ENCODE results near the gene P2RY1.
"Not testable (repeated sequence)": the region's sequence is repeated elsewhere in the genome, so short reads cannot be mapped to it uniquely, and the experiment has no call there.

The P2RY1 gene

DNA sequence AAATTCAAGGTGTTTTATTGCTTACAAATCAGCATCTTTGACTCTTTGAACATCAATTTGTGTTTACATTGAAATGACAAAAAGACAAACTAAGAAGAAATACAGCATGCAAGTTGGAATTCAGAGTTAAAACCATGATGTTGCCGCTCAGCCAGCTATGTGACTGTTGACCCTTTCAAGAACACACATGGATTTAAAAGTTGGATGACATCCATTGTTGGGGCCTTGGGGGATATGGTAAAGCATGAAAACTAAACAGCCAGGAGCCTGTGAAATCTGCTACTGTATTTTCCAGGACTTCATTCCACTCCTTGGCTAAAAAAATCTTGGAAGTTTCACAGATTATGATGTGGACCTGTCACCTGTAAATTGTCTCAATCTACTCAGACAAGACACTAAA lies 4.6 kb downstream of the P2RY1 start:
- no peak for DNase-seq

DNA sequence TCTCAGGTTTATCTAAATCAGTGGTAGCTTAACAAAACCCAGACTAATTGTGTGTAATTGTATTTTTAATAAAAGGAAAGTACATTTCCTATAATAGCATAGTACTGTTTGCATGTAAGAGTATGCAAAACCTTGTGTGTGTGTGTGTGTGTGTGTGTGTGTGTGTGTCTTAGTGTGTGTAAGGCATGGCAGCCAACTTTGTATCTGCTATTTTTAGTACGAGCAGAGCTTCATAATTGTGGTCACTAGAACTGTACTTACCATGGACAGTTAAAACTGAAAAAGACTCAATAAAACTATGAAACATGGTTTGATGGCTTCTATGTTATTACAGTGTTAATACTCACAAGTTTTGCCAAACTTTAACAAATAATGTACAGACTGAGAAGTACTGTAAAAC lies 6.2 kb downstream of the P2RY1 start:
- DNase-seq, result no peak

DNA sequence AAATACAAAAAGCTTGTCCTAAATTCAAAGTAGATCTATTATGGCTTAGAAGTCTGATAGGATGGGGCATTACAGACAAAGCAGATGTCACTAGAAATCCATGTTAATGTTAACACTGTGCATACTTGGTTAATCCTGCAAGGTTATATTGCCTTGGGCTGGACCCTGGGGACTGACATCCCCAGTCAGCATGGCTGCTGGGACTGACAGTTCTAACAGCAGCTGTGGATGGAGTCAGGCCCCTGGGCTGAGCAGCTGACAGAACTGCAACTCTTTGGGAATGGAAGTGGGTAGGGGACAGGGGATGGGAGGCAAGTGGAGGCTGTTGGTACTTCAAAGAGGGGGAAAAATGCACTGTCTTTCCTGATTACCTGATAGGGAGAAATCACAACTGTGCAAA lies 7.5 kb downstream of the P2RY1 start:
- DNase-seq, result no peak

DNA sequence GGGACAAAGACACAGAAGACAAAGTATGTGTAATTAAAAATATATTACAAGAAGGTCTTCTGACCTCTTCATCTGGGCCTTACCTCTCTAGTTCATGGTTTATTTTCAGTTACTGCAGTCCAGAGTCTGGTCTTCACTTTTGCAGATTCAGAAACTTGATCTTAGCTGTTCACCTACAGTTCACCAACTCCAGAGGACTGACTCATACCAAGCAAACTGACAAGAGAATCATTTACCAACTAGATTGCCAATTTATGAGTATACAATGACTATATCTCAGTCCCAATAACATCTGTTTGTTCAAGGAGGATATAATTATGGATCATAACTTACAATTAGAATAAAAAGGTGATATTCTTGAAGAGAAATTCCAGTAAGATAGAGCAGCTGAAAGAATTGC lies 9.0 kb downstream of the P2RY1 start:
- no peak for DNase-seq

DNA sequence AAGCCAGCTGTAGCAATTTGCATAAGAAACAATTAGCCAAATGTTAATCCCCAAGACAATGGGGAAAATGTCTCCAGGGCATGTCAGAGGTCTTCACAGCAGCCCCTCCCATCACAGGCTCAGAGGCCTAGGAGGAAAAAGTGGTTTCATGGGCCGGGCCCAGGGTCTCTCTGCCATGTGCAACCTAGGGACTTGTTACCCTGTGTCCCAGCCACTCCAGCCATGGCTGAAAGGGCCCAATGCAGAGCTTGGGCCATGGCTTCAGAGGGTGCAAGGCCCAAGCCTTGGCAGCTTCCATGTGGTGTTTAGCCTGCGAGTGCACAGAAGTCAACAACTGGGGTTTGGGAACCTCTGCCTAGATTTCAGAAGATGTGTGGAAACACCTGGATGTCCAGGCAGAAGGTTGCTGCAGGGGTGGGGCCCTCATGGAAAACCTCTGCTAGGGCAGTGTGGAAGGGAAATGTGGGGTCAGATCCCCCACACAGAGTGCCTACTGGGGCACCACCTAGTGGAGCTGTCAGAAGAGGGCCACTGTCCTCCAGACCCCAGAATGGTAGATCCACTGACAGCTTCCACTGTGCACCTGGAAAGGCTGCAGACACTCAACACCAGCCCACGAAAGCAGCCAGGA lies 11.8 kb downstream of the P2RY1 start:
- DNase-seq, result not testable (repeated sequence)

DNA sequence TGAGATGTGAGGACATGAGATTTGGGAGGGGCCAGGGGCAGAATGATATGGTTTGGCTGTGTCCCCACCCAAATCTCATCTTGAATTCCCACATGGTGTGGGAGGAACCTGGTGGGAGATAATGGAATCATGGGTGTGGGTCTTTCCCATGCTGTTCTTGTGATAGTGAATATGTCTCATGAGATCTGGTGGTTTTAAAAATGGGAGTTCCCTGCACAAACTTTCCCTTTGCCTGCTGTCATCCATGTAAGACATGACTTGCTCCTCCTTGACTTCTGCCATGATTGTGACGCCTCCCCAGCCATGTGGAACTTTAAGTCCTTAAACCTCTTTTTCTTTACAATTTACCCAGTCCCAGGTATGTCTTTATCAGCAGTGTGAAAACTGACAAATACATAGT lies 12.7 kb downstream of the P2RY1 start:
- DNase-seq, result not testable (repeated sequence)

- no peak for DNase-seq
These were observed 15.2 kb downstream of the P2RY1 start for GRCh38 chr3:152849996-152850578.

DNA sequence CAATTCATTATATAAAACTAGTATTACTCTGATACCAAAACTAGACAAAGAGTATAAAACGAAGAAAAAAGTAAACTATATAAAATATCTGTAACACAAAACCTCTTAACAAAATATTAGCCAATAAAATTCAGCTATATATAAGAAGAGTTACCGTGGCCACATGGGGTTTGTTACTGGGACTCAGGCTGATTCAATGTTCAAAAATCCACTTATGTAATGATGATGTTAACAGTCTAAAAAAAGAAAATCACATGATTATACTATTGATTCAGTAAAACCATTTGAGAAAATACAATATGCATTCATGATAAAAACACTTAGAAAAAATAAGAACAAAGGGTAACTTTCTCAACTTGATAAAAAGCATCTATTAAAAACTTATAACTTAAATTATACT lies 18.3 kb downstream of the P2RY1 start:
- no peak for DNase-seq

DNA sequence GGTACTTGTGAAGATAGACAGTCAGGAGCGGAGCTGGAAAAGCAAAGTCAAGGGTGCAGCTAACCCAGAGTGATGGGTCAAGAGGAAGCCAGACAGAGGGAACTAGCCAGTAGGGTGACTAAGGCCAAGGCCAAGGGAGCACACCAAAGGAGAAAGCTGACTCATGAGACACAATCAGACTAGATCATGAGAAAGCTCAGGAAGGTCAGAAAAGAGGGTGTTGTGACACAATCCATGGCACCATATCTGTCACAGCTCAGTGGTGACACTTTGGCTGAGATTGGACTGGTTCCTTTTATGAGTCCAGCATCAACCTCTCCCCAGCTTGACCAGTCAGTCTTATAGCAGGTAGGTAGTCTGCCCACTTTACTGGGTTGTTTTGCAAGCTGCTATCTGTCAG lies 22.2 kb downstream of the P2RY1 start:
- DNase-seq, result no peak

DNA sequence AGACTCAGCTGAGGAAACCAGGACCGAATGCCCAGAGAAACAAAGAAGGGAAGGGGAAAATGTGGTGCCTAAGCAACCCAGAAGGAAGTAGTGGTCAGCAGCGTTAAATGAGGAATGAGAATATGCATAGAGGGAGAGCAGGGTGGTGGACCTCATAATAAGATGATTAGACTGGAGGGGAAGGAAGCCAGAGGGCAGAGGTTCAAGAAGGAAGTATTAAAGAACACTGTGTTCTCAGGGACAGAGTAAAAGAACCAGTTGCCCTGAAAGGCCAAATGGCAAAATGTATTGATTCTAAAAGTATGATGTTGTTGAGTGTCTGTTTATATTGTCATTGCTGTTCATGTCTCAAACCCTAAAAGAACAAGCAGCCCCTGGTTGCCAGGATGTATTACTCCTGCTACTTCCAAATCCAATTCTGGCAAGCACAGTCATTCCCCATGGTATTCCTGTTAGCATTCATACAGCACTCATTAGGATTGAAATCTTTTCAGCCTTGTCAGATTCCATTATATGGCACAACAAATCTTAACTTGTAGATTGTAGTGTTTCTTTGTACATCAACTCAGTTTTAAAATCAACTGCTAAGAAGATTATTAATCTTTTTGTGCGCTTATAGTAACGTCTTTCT lies 23.4 kb downstream of the P2RY1 start:
- DNase-seq, result no peak

DNA sequence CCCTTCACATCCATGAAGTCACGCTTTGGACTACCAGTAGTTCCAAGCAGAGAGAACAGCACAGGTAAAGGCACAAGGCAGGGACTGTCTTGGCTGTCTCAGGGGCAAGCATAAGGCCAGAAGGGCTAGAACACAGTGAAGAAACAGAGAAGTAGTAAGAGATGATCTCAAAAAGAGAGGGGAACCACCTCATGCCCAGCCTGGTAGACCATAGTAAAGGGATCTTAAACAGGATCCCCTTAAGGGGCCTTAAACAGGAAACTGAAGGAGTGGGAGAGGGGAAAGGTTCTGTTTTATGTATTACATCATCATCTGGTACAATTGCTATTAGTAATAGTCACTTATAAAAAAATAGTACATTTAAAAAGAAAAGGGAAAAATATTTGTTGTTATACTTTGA lies 25.8 kb downstream of the P2RY1 start:
- DNase-seq, result no peak

GRCh38 chr3:152865668-152866245 lies 30.8 kb downstream of the P2RY1 start:
- DNase-seq, result no peak

- DNase-seq, result no peak
These were observed 35.1 kb downstream of the P2RY1 start for GRCh38 chr3:152870027-152870426.

DNA sequence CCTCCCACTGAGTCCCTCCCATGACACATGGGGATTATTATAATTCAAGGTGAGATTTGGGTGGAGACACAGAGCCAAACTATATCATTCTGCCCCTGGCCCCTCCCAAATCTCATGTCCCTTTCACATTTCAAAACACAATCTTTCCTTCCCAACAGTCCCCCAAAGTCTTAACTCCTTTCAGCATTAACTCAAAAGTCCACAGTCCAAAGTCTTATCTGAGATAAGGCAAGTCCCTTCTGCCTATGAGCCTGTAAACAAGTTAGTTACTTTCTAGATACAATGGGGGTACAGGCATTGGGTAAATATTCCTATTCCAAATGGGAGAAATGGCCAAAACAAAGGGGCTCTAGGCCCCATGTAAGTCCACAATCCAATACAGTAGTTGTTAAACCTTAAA lies 38.4 kb downstream of the P2RY1 start:
- not testable (repeated sequence) for DNase-seq

DNA sequence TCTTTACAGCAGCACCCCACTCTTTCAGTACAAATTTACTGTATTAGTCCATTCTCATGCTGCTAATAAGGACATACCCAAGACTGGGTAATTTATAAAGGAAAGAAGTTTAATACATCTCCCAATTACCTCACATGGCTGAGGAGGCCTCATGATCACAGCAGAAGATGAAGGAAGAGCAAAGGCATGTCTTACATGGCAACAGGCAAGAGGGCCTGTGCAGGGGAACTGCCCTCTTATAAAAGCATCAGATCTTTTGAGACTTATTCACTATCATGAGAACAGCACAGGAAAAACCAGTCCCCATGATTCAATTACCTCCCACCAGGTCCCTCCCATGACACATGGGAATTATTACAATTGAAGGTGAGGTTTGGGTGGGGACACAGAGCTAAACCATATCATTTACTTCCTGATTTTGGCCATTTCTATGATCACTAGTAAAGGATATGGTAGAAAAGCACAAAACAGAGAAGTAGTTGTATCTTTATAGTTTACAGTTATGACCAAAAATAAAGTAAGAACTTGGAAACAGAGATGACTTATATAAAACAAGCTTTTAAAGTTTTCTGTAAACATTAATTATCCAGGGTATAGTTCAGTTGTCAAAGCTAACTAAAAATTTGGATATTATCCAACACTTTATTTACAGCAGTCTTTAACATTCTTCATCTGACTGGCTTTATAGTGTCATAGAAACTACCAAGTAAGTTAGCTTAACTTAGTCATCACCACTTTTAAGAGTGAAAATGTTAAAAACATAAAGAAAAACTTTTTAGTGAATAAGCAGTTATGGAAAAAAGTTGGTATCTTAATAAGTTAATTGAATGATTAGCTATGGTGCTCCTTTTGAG lies 40.2 kb downstream of the P2RY1 start:
- DNase-seq, result no peak

DNA sequence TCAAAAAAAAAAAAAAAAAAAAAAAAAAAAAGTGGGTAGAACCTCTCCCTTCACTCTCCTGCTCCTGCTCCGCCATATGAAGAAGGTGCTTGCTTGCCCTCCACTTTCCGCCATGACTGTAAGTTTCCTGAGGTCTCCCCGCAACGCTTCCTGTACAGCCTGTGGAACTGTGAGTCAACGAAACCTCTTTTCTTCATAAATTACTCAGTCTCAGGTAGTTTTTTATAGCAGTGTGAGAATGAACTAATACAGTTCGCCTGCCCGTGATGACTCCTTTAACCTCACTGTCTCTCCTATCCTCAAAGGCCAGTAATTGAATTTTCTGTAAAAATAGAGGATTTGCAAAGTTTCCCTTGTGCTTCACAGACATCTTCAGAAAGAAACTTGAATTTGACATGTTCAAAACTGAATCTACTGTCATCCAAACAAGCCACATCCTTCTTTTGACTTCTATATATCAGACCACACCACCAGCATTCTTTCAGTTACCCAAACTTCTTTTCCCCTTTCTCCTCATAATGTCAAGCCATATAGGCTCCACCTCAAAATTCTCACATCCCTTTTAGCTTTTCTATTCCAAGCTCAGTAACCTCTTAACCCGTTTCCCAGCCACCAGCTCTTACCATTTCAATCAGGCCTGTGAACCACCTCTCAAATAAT lies 44.3 kb downstream of the P2RY1 start:
- DNase-seq, result no peak

DNA sequence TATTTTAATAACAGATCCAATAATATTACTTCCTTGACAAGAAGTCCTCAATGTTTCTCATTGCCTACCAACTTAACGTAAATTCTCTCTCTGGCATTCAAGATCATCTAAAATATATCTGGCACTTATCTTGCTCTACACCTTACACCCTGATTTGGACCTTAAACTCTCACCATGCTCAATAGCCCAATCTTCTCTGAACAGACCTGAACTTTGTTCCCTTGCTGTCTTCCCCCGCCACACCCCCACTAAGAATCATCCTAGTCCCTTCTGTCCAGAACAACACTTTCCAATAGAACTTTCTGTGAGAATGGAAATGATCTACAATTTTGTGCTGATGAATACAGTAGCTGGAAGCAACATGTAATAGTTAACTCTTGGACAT lies 44.9 kb downstream of the P2RY1 start:
- no peak for DNase-seq

DNA sequence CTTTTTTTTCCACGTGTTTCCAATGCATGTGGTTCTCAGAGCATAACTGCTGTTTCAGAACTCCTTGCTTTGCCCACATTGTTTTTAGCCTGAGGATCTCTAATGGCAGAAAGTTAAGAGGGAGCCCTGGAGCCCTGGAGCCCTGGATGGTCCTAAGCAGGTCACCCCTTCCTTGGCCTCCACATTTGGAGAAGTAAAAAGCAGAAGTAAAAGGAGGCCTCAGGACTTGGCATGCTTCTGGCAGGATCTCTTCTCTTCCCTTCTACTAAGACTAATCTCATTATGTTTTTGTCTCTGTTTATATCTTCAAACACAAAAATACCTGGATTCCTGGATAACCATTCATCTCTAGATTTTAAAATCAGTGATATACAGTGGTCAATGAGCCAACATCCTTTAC lies 50.1 kb downstream of the P2RY1 start:
- DNase-seq, result no peak
